NCI-H345 treated with DMSO at 0.1 percent for 48 hours (cell line): ENCODE results near the gene PLCB4.
"Not testable (repeated sequence)": the region's sequence is repeated elsewhere in the genome, so short reads cannot be mapped to it uniquely, and the experiment has no call there.

ENCODE experiments used
- DNase-seq: peaks from one replicate; lab custom pipeline; 2025; ENCODE audit not compliant: unreplicated experiment; lab: John Stamatoyannopoulos, UW

Gene PLCB4

GRCh38 chr20:9140162-9140760, 71.4 kb downstream of the PLCB4 start:
- no peak for DNase-seq

DNA sequence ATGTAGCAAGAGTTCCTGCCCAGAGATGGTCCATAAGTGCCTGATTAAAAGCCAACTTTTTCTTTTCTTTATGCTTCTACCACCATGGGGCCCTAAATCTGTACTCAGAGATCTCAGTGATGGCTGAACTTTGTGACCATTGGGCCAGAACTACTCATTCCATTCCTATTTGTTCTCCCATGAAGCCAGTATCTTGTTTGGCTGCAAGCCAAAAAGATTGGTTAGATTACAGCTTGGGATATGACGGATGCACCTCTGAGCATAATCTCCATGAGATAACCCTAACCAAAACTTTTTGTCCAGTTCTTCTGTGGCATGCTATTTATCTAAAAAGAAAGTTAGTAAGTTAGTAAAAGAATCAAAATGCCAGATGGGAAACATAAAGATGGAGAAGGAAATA, 72.2 kb downstream of the PLCB4 start:
- DNase-seq, result no peak

GRCh38 chr20:9141921-9142320, 73.0 kb downstream of the PLCB4 start:
- DNase-seq, result no peak

- no peak for DNase-seq
Observed at GRCh38 chr20:9142809-9143208, 73.9 kb downstream of the PLCB4 start.

- DNase-seq, result no peak
Observed at GRCh38 chr20:9143926-9144325, 75.0 kb downstream of the PLCB4 start.

DNA sequence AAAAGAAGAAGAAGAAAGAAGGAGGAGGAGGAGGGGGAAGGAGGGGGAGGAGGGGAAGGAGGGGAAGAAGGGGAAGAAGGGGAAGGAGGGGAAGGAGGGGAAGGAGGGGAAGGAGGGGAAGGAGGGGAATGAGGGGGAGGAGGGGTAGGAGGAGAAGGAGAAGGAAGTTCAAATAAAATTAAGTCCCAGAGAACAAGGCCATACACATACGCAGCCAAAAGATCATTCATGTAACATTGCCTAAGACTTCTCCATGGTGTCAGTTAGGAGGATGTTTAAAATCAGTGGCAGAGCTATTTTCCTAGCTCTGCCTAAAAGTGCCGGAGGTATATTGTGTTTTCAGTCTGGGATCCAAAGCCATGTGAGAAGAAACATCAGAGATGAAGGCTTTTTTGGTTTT, 75.8 kb downstream of the PLCB4 start:
- DNase-seq, result no peak

DNA sequence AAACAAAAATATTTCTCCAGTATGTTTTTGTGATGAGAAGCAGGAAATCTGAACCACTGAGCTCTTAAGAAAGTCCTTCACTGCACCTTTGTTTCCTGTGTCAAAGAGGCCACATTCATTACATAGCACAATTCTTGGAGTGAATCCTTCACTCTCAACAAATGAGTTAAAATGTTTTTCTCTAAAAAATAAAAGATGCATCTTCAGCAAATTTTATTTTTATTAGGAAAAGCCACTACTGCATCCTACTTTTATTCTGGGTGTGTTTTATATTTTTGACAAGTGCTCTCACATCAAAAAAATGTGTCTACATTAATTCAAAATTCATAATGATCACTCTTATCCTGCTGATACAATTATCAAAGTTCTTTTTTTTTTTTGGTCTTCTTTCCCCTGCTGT, 76.3 kb downstream of the PLCB4 start:
- DNase-seq, result no peak

DNA sequence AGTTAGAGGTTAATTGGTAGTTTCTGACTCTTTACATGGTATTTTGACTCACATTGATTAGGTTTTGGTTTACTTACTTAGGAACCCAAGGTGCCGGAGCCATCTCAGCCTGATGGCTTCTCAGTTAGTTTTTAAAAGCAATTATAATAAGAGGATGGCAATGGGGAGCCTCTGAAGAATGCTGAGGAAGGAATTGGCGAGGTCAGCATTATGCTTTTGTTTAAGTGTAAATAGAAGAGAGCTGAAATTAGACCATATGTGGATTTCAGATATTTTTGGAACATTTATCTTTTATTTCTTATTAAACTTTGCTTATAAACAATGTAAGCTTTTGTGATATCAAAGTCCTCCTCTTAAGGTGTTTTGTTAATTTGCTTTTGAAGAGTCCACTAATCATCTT, 77.8 kb downstream of the PLCB4 start:
- no peak for DNase-seq

GRCh38 chr20:9147547-9148024, 78.7 kb downstream of the PLCB4 start:
- DNase-seq, result no peak

GRCh38 chr20:9148291-9148690, 79.4 kb downstream of the PLCB4 start:
- no peak for DNase-seq

DNA sequence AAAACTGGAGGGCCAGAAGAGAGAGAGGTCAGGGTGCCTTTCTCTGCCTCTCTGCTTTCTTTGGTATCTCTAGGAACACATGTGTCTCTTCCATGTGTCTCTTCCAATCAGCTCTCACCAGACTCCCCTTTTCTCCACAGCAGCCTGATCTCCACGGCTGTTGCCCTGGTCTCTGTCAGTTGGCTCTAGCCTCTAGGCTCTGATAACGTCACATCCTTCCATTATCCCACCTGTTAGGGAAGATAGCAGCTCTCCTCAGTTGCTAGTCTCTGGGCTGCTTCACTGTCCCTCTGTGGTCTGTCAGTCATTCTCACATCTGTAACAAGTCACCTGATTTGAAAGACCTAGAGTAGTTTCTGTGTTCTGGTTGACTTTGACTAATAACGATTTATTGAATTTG, 80.2 kb downstream of the PLCB4 start:
- no peak for DNase-seq

- no peak for DNase-seq
Observed at GRCh38 chr20:9149796-9150195, 80.9 kb downstream of the PLCB4 start.

DNA sequence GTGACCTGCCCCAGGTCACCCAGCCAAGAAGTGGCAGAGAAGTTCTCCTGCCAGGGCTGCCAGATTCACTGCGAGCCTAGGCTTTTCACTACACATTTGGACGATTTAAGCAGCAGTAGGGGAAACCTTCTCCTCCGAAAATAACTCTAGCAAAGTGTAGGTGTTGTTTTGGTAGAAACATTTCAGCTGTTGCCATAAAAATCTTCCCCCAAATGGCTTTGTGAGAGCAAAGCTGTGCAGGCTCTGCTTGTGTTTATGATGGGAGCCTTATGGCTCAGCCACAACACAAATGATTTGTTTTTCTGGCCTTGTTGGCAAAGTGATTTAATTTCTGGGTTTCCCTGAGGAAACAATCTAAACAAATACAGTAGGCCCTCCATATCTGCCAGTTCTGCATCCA, 81.8 kb downstream of the PLCB4 start:
- DNase-seq, result no peak

GRCh38 chr20:9152139-9152538, 83.3 kb downstream of the PLCB4 start:
- not testable (repeated sequence) for DNase-seq

DNA sequence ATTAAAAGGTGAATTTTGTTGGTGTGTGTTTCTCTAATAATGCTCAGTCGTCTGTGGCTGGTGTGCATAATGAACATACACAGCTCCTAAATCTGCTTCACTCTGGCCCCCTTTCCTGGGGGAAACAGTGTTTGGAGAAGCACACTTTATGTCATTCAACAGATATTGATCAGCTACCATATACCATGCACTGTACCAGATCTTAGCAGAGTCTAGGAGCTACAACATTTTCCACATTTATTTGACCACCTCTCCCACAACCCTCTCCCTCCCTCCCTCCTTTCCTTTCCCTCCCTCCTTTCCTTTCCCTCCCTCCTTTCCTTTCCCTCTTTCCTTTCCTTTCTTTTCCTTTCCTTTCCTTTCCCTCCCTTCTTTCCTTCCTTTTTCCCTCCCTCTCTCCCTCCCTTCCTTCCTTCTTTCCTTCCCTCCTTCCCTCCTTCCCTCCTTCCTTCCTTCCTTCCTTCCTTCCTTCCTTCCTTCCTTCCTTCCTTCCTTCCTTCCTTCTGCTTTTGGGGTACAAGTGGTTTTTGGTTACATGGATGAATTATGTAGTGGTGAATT, 85.7 kb downstream of the PLCB4 start:
- no peak for DNase-seq

GRCh38 chr20:9156529-9157280, 87.8 kb downstream of the PLCB4 start:
- DNase-seq, result no peak

GRCh38 chr20:9160331-9160730, 91.4 kb downstream of the PLCB4 start:
- no peak for DNase-seq

- no peak for DNase-seq
Observed at GRCh38 chr20:9160757-9161156, 91.9 kb downstream of the PLCB4 start.

DNA sequence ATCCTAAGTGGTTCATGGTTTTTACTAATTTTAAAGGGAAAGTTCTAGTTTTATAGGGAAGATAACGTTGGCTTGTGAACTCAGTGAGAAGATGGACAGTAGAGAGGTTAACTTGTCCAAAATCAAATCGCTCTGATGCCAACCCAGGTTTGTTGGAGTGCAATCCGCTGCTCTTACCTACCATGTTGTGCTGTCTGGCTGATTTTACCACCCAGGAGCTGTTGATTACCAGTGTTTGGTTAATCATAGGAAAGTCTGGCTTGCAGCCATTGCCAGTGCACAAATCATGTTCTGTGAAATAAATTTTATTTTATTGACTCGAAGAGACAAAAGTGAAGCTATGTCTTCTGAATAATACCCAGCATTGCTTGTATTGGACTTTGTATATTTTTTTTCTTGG, 92.4 kb downstream of the PLCB4 start:
- no peak for DNase-seq

GRCh38 chr20:9163251-9163650, 94.4 kb downstream of the PLCB4 start:
- no peak for DNase-seq

DNA sequence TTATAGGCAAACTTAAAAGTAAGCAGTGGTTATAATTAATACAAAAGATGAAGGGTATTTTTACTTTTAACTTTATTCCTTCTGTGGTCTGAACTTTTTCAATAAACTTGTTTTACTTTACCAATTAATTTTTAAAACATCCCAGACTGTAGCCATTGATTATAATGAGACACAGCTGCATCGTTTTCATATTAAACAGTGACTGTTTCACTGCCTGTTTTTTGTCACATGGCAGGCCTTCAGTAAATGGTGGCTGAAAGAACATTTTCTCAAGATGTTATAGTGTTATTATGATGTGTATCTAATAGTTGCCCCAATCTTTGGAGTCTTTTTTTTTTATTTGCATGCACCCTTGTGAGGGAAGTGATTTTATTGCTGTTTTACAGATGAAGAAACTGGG, 95.1 kb downstream of the PLCB4 start:
- no peak for DNase-seq

DNA sequence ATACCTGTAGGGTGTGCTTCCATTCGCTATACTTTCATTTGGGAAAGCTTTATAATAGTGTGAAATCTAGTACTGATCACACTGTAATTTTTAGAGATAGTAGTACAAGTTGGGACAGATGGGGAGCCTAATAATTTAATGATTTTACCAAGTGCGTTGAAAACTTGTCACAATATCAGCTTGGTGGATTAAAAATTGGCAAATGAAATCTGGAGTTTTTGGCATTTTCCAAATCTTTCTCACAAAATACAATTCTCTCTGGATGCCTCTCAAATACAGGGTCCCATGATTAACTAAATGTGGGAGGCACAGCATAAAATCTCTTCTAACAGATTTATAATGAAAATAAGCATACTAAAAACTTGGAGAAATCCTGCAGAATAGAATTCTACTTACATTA, 96.4 kb downstream of the PLCB4 start:
- no peak for DNase-seq
